Measurements from ENCODE around the gene LCE1C.

Gene LCE1C

DNA sequence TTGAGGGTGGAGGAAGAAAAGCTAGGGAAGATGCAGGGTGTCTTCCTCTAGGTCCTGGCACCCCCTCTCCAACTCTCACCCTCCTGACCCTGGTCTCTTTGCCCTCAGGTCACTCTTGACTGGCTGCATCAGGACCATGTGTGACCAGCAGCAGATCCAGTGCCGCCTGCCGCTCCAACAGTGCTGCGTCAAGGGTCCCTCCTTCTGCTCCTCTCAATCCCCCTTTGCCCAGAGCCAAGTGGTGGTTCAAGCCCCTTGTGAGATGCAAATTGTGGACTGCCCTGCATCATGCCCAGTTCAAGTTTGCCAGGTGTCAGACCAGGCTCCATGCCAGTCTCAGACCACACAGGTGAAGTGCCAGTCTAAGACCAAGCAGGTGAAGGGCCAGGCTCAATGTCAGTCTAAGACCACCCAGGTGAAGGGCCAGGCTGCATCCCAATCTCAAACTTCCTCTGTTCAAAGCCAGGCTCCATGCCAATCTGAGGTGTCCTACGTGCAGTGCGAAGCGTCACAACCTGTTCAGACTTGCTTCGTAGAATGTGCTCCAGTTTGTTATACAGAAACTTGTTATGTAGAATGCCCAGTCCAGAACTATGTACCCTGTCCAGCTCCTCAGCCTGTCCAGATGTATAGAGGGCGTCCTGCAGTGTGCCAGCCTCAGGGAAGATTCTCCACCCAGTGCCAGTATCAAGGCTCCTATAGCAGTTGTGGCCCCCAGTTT lies 46.8 kb downstream of the LCE1C start:
- Histone ChIP-seq H3K4me3 (no peak overlapping the region), H3K36me3 (no peaks in the 10 kb centered on the region), H3K4me1 (no peaks in the 10 kb centered on the region), H3K9me3 (no peaks in the 10 kb centered on the region), H3K27me3 (no peaks in the 10 kb centered on the region), H3K27ac (no peak overlapping the region)
- DNase-seq: no peak
- TF ChIP-seq, protein P1, sequence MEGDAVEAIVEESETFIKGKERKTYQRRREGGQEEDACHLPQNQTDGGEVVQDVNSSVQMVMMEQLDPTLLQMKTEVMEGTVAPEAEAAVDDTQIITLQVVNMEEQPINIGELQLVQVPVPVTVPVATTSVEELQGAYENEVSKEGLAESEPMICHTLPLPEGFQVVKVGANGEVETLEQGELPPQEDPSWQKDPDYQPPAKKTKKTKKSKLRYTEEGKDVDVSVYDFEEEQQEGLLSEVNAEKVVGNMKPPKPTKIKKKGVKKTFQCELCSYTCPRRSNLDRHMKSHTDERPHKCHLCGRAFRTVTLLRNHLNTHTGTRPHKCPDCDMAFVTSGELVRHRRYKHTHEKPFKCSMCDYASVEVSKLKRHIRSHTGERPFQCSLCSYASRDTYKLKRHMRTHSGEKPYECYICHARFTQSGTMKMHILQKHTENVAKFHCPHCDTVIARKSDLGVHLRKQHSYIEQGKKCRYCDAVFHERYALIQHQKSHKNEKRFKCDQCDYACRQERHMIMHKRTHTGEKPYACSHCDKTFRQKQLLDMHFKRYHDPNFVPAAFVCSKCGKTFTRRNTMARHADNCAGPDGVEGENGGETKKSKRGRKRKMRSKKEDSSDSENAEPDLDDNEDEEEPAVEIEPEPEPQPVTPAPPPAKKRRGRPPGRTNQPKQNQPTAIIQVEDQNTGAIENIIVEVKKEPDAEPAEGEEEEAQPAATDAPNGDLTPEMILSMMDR (IDR thresholded peaks at IDR 0.05): no peak
- intact Hi-C loops (cut with DNase I; ENCODE audit: low total_unique reads): no loop called here

DNA sequence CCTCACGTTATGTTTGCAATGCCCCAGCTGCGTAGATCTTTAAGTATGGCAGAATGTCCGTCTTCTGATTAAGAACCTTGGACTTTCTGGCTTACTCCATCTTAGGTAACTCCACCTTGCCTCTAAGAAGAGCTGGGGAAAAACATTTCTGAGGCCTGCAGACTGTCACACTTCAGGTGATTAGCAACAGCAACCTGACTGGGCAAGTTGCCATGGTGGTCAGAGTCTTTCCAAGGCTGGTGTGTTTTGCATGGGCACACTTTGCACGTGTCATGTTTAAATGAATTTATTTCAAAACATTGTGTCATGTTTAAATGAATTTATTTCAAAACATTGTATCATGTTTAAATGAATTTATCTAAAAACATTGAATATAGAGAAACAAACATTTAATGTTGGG lies 47.8 kb downstream of the LCE1C start:
- Histone ChIP-seq H3K9me3 (no peaks in the 10 kb centered on the region), H3K36me3 (no peaks in the 10 kb centered on the region), H3K4me3 (no peak overlapping the region), H3K4me1 (no peaks in the 10 kb centered on the region), H3K27ac (no peak overlapping the region), H3K27me3 (no peaks in the 10 kb centered on the region)
- intact Hi-C loops (cut with DNase I; ENCODE audit: low total_unique reads): no loop called here
- TF ChIP-seq, protein P1 (IDR thresholded peaks at IDR 0.05): no peak
- DNase-seq: no peak

DNA sequence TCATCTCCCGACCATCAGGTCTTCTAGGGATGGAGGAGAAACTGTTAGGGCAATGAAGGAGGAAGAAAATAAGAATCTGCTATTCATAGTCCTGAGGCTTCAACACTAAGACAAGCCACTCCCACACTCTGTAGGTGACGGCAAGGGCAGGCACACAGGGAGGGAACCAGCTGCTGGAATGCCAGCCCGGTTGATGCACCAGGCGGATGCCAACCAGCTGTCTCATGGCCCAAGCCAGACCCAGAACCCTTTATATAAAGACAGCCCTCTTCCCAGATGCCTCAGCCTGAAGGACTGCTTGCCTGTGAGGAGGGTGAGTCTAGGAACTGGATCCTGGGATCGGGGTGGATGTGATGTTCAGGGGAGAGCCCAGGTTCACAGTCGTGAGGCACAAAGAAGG lies 48.7 kb downstream of the LCE1C start, which contains the start of gene KPRP:
Gene KPRP (plus strand): TSS at position 279 of the 400 bp plus-strand sequence. CDS start 1,564 bp downstream, outside the sequence.
- H3K27me3 ChIP-seq: no peaks in the 10 kb centered on the region
- no peak within 1 kb of the TSS for H3K4me3 ChIP-seq
- H3K27ac ChIP-seq: no peak within 1 kb of the TSS
- no peaks in the 10 kb centered on the region for H3K9me3 ChIP-seq
- H3K36me3 ChIP-seq: no peaks in the 10 kb centered on the region
- intact Hi-C loops (cut with DNase I; ENCODE audit: low total_unique reads): no loop called here
- TF ChIP-seq, protein P1 (IDR thresholded peaks at IDR 0.05): no peak
- no peaks in the 10 kb centered on the region for H3K4me1 ChIP-seq
- DNase-seq: no peak

DNA sequence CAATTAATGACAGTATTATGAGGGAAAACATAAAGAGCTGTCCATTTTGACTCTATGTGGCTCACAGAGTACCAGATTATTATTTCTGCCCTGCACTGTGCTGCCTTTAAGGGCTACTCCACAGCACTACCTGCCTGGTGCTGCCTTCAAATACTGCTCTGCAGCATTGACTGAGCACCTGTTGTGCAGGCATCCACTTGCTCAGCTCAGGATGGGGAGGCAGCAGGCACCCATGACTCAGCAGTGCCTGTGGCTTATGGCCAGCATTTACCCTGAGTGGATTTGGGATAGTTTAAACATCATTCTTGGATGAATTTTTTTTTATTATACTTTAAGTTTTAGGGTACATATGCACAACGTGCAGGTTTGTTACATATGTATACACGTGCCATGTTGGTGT lies 49.6 kb downstream of the LCE1C start:
- TF ChIP-seq, protein P1 (IDR thresholded peaks at IDR 0.05): no peak
- Histone ChIP-seq H3K9me3 (no peaks in the 10 kb centered on the region), H3K4me1 (no peaks in the 10 kb centered on the region), H3K4me3 (no peak overlapping the region), H3K36me3 (no peaks in the 10 kb centered on the region), H3K27me3 (no peaks in the 10 kb centered on the region), H3K27ac (no peak overlapping the region)
- DNase-seq: no peak
- intact Hi-C loops (cut with DNase I; ENCODE audit: low total_unique reads): no loop called here

All from tibial artery (tissue), 4 donors.